Activated T-helper 2 cell treated with anti-CD3 and anti-CD28 coated beads, Interferon-gamma antibody, Interleukin-2, Interleukin-4, amounts not matched to agents 10 μg/mL and 5 μg/mL and 100 μg/mL, durations not matched to agents 14 hours and 24 hours and 36 hours (primary cell): ENCODE data around the gene EME1. TPM values are rescaled to one million over a fixed set of nuclear protein-coding genes. Genes with fewer than 3 reads are reported as not detected.
A peak's percentile ranks its signal among the peaks of the same experiment; 100 is the strongest.

Source experiments
- DNase-seq: peaks from one replicate; pipeline ENCODE4 v3.0.0; 2021; ENCODE audit warnings: low spot score
- H3K27ac Mint-ChIP-seq: one replicate; pipeline ENCODE4 v1.8.0; 2021; ENCODE audit warnings: mixed read lengths
- H3K27me3 Mint-ChIP-seq: one replicate; pipeline ENCODE4 v1.8.0; 2021; ENCODE audit warnings: low read depth, mixed read lengths
- H3K36me3 Mint-ChIP-seq: one replicate; pipeline ENCODE4 v1.8.0; 2021; ENCODE audit warnings: low read depth, mixed read lengths
- H3K4me1 Mint-ChIP-seq: one replicate; pipeline ENCODE4 v1.8.0; 2021; ENCODE audit warnings: low read depth, mixed read lengths
- H3K4me3 Mint-ChIP-seq: one replicate; pipeline ENCODE4 v1.8.0; 2021; ENCODE audit warnings: low read depth, mild to moderate bottlenecking, moderate library complexity, mixed read lengths
- H3K9me3 Mint-ChIP-seq: one replicate; pipeline ENCODE4 v1.8.0; 2021; ENCODE audit warnings: mixed read lengths
- intact Hi-C: fragments of 100-400 bp; cut with micrococcal nuclease; formaldehyde crosslinking; loops from one replicate; pipeline ENCODE4 v1.15.1; 2023
- total RNA-seq: library from RNA; stranded (reverse); gene quantifications from 2 replicates; pipeline ENCODE4 v1.2.3, GENCODE V29; 2022

The EME1 gene
- total RNA-seq, 1 donor from 2014 or later, result 28.6 TPM

DNA sequence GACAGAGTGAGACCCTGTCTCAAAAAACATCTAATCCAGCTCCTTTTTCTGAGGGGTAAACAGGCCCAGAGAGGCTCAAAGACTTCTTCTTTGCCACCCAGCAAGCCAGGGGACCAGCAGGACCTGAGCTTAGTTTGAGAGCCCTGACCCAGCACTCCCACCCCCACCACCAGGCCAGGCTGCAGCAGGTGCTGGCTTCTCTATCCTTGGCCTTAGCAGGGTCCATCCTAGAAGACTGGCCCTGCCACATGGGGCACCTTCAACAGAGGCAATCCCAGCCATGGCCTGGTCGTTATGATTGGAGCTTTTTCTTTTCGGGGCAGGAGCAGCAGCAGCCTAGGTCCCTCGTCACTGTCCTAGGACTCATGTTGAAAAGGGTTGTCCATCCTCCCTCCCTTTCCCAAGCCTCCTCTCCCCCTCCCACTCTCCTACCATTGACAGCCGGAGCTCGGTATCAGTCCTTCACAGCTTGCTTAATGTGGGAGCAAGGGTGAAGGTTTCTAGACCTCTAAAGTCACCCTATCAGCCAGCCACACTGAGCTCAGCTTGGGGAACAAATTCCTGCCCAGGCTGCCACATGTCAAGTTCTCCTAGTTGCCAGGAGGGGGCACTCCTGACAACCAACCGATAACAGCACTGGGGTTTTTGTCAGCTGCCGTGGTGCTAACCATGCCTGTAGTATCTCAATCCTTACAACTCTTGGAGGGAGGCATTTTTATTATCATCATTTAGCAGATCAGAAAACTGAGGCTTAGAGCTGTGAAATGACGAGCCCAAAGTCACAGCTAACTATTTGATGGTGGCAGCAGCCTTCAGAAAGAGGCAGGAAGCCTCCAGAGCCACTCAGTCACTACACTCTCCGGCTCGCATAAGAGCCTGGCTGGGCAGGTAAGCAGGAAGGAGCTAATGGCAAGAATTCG is 11.2 kb upstream of the EME1 start:
- Mint-ChIP-seq H3K4me1 (peaks cover 10% of the 10 kb centered on the region), H3K27ac (peak overlapping the region; percentile 85), H3K4me3 (no peak overlapping the region), H3K9me3 (no peaks in the 10 kb centered on the region), H3K27me3 (no peaks in the 10 kb centered on the region), H3K36me3 (peaks cover 57% of the 10 kb centered on the region)
- peak; percentile 46 for DNase-seq
- intact Hi-C loops, result no loop called here

DNA sequence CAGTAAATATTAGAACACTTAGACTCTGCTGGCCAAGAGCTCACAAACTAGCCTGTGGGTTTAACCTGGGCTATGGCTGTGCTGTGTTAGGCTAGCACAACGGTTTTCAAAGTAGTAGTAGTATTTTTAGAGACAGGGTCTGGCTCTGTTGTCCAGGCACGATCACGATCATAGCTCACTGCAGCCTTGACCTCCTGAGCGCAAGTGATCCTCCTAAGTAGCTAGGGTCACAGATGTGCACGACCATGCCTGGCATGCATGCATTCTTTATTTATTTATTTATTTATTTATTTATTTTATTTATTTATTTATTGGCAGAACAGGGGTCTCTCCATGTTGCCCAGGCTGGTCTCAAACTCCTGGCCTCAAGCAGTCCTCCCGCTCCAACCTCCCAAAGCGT is 10.4 kb upstream of the EME1 start:
- DNase-seq, result no peak
- peak overlapping the region; percentile 85 for H3K27ac Mint-ChIP-seq
- H3K4me1 Mint-ChIP-seq, result peaks cover 10% of the 10 kb centered on the region
- intact Hi-C loops, result no loop called here
- H3K27me3 Mint-ChIP-seq, result no peaks in the 10 kb centered on the region
- H3K36me3 Mint-ChIP-seq, result peaks cover 56% of the 10 kb centered on the region
- H3K4me3 Mint-ChIP-seq, result no peak overlapping the region
- H3K9me3 Mint-ChIP-seq, result no peaks in the 10 kb centered on the region

DNA sequence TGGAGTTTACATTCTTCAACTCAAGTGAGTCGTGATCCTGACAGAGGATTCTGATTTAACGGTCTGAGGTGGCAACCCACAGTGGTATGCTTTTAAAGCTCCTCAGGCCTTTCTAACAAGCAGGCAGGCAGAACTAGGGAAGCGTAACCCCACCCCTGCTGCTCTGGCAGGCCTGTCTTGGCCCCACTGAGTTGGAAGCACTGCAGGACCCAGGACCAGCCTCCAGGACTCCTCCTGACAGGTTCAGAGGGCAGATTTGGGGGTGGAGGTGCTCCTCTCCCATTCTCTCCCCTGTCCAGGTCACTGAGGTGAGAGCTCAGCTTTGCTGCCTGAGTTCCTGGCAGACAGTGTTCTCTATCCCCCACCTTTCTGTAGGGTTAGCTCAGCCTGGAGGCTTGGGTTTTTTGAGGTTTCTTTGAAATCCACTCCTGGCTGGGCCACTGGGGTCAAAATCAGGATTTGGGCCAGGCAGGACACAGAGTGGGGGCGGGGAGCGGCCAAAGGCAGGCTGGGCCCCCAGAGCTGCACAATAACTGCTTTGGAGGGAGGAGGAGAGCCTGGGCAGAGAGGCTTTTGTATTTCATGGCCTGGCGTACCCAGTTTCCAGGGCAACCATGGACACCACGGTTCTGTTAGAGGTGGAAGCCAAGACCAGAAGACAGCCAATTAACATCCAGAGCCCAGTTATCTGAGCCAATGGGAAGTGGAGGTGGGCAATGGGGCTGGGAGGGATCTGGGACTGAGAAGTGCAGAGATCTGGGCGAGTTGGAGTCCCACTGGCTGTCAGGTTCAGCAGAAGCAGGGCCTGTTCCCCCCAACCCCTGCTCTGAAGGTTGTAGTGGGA is 9.6 kb upstream of the EME1 start:
- Mint-ChIP-seq H3K27me3 (no peaks in the 10 kb centered on the region), H3K4me1 (peaks cover 10% of the 10 kb centered on the region), H3K9me3 (no peaks in the 10 kb centered on the region), H3K4me3 (no peak overlapping the region), H3K36me3 (peaks cover 57% of the 10 kb centered on the region), H3K27ac (no peak overlapping the region)
- intact Hi-C loops, result no loop called here
- no peak for DNase-seq

DNA sequence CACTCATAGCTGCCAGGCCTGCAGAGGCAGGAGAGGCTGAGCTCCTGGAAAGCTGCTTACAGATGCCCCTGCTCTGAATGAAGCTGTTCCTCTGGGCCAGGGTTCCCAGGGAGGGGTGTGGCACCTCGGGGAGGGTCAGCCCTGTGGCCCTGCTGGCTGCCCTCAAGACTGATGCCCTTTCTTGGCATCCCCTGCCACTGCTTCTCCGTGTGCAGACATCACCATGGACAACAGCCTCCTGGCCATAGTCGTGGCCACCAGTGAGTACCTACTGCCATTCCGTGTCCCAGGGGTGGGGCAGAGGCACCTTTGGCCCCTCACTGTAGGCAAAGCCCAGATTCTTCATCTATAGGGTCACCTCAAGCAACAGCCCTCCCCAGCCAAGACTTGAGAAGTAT is 9.0 kb upstream of the EME1 start:
- H3K36me3 Mint-ChIP-seq, result peaks cover 58% of the 10 kb centered on the region
- no peak overlapping the region for H3K27ac Mint-ChIP-seq
- H3K4me1 Mint-ChIP-seq, result peaks cover 10% of the 10 kb centered on the region
- H3K9me3 Mint-ChIP-seq, result no peaks in the 10 kb centered on the region
- no peak for DNase-seq
- no peak overlapping the region for H3K4me3 Mint-ChIP-seq
- no peaks in the 10 kb centered on the region for H3K27me3 Mint-ChIP-seq
- intact Hi-C loops, result no loop called here

DNA sequence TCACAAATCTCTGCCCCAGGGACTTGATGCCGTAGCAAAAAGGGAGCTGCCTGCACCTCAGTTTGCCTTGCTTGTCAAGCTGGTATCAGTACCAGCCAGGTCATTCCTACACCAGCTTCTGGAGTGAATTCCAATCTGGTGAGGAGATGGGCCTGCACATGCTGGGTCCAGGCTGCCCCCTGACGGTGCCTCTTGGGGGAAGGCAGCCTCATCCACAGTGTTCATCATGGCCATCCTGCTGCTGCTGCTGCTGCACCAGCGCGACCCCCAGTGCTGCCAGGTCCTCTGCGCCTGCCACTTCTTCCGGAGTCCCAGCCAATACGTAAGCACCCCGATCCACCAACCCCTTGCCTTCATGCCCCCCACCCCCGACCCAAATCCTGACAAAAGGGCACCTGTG is 8.3 kb upstream of the EME1 start:
- Mint-ChIP-seq H3K36me3 (peaks cover 57% of the 10 kb centered on the region), H3K4me1 (peaks cover 10% of the 10 kb centered on the region), H3K4me3 (no peak overlapping the region), H3K9me3 (no peaks in the 10 kb centered on the region), H3K27me3 (no peaks in the 10 kb centered on the region), H3K27ac (peak overlapping the region; percentile 38)
- intact Hi-C loops, result no loop called here
- no peak for DNase-seq

DNA sequence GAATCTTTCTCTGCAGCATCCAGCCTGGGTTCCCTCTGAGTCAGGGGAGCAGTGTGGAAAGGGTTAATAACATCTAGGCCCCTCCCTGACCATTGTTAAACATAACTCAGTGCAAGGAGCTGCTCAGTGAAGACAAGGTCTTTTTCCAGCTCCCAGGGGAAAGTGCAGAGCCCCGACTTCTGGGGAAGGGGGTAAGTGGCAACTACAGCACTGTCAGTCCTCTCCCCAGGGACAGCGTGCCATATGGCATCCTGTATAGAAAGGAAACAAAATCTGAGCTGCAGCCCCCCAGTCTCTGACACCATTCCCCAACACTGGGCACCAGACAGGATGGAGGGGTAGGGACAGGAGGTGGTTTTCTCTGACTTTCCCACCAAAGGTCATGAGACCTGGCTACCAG is 7.9 kb upstream of the EME1 start:
- no peak for DNase-seq
- H3K4me1 Mint-ChIP-seq, result peaks cover 10% of the 10 kb centered on the region
- no peaks in the 10 kb centered on the region for H3K9me3 Mint-ChIP-seq
- no peaks in the 10 kb centered on the region for H3K27me3 Mint-ChIP-seq
- no peak overlapping the region for H3K4me3 Mint-ChIP-seq
- H3K36me3 Mint-ChIP-seq, result peaks cover 61% of the 10 kb centered on the region
- no peak overlapping the region for H3K27ac Mint-ChIP-seq
- intact Hi-C loops, result no loop called here

DNA sequence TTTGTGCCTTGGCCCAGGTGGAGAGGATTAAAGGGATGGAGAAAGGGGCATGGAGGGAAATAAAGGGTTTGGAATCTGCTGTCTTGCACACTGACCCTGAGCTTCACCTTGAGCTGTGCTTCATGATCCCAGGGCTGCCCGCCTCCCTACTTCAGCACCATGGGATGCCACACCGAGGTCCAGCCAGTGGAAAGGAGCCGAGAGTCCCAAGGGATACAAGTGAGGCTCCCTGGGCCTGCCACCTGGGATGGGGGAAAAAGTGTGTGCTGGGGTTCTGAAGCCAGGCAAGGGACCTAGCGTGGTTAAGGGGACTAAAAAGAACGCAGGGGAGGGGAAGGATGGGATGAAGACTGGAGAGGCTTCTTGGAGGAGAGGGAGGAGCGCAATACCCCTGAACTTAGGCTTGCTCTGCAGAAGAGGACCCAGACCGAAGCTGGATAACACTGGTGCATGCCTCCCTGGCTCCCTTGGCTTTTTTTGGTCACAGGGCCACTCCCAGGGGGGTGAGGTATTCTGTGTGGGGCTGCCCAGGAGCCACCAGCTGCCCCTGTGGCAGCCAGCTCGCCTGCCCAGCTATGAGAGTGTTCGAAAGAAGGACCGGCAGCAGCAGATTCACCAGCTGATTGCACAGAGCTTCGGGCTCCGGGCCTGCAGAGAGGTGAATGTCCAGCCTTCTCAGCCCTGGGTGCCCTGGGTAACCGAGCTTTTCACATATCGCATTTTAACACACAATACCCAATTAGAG is 7.2 kb upstream of the EME1 start:
- no peak for DNase-seq
- H3K4me3 Mint-ChIP-seq, result no peak overlapping the region
- H3K27me3 Mint-ChIP-seq, result no peaks in the 10 kb centered on the region
- H3K27ac Mint-ChIP-seq, result no peak overlapping the region
- H3K9me3 Mint-ChIP-seq, result no peaks in the 10 kb centered on the region
- peaks cover 13% of the 10 kb centered on the region for H3K4me1 Mint-ChIP-seq
- H3K36me3 Mint-ChIP-seq, result peaks cover 63% of the 10 kb centered on the region
- intact Hi-C loops, result no loop called here

DNA sequence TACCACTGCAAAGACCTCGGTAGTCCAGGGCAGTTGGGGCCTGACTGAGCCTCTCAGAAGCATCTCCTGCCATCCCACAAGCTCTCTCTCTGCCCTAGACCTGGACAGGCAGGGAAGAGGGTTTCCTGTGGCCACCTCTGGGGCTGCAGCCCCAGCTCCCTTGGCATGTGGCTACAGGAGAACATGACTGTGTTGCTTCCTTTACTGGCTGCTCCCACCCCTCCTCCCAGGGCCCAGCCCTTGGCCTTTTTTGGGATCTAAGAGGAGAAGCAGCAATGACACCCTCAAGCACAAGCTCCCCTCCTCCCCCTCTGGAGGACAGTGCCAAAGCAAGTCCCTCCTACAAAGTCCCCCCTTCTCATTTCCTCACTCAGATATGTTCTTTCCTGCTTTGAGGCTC is 5.6 kb upstream of the EME1 start:
- intact Hi-C loops, result no loop called here
- no peak for DNase-seq
- no peaks in the 10 kb centered on the region for H3K27me3 Mint-ChIP-seq
- no peak overlapping the region for H3K27ac Mint-ChIP-seq
- peaks cover 17% of the 10 kb centered on the region for H3K4me1 Mint-ChIP-seq
- peaks cover 65% of the 10 kb centered on the region for H3K36me3 Mint-ChIP-seq
- no peak overlapping the region for H3K4me3 Mint-ChIP-seq
- H3K9me3 Mint-ChIP-seq, result no peaks in the 10 kb centered on the region

DNA sequence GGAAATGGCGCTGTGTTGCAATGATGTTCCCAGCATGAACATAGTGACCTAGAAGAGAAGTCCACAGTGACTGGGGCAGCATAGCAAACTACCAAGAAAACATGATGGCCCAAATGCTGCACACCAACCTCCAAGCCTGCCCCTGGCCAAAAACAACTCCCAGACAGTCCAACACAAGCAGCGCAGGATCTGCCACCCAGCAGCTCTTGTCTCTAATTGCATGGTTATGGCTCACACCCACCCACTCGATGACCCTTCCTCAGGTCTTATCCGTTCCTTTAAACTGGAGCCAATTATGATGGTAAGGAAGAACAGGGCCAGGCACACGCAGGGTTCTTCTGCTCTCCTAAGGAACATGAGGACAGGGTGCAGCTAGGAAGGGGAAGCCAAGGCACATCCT is 3.0 kb upstream of the EME1 start:
- no peak overlapping the region for H3K4me3 Mint-ChIP-seq
- H3K27ac Mint-ChIP-seq, result no peak overlapping the region
- H3K27me3 Mint-ChIP-seq, result no peaks in the 10 kb centered on the region
- H3K36me3 Mint-ChIP-seq, result peaks cover 65% of the 10 kb centered on the region
- no peak for DNase-seq
- peaks cover 21% of the 10 kb centered on the region for H3K4me1 Mint-ChIP-seq
- H3K9me3 Mint-ChIP-seq, result no peaks in the 10 kb centered on the region
- intact Hi-C loops, result loop anchor here (10.0 kb wide), 1 partner anchor 785 kb away; the partner anchor contains the start of gene NME1

DNA sequence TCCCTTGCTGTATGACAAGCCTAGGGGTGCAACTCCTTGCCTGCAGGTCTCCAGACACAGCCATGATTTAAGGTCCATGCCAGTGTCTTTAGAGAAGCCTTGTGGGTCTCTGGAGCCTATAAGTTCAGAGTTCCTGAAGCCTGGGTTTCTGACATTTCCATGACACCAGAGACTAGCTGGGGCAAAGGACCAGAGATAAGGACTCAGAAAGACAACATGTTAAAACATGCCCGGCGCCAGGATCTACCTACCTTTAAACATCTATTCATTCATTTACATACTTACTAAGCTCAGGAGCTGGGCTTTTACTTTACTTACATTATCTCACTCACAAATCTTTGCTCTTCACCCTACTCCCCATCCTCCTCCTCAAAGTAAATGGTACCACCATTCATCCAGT is 1.5 kb upstream of the EME1 start:
- peaks cover 64% of the 10 kb centered on the region for H3K36me3 Mint-ChIP-seq
- peaks cover 21% of the 10 kb centered on the region for H3K4me1 Mint-ChIP-seq
- peak overlapping the region; percentile 99 for H3K27ac Mint-ChIP-seq
- no peaks in the 10 kb centered on the region for H3K9me3 Mint-ChIP-seq
- intact Hi-C loops, result loop anchor here (10.0 kb wide), 1 partner anchor 783 kb away; the partner anchor contains the start of gene NME1
- H3K27me3 Mint-ChIP-seq, result no peaks in the 10 kb centered on the region
- H3K4me3 Mint-ChIP-seq, result peak overlapping the region; percentile 96
- no peak for DNase-seq

DNA sequence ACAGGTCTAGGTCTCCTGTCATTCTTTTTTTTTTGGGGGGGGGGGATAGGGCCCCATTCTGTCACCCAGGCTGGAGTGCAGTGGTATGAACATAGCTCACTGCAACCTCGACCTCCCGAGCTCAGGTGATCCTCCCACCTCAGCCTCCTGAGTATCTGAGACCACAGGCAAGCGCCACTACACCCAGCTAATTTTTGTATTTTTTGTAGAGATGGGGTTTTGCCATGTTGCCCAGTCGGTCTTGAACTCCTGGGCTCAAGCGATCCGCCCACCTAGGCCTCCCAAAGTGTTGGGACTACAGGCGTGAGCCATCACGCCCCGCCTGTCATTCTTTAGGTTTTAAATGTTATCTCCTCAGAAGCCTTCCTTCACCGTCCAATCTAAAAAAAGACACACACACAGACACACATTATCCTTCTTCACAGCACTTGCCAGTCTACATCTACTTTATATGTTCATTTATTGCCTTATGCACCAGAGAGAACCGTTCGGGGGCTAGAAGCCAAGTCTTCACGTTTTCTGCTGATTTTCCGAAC is 739 bp upstream of the EME1 start:
- Mint-ChIP-seq H3K36me3 (peaks cover 63% of the 10 kb centered on the region), H3K27ac (peak overlapping the region; percentile 99), H3K9me3 (no peaks in the 10 kb centered on the region), H3K4me3 (peak overlapping the region; percentile 96), H3K27me3 (no peaks in the 10 kb centered on the region), H3K4me1 (peaks cover 21% of the 10 kb centered on the region)
- intact Hi-C loops, result loop anchor here (10.0 kb wide), 1 partner anchor 783 kb away; the partner anchor contains the start of gene NME1
- DNase-seq, result no peak

DNA sequence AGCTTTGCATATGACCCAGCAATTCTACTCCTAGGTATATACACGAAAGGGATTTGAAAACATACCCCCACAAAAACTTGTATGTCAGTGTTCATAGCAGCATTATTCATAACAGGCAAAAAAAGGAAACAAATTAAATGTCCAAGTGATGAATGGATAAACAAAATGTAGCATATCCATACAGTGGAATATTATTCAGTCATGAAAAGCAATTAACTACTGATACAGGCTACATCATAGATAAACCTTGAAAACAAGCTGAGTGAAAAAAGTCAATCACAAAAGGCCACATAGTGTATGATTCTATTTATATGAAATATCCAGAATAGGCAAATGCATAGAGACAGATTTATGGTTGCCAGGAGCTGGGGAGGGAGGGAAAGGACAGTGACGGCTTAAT is 676 bp downstream of the EME1 start:
- H3K27me3 Mint-ChIP-seq, result no peaks in the 10 kb centered on the region
- no peaks in the 10 kb centered on the region for H3K9me3 Mint-ChIP-seq
- peaks cover 55% of the 10 kb centered on the region for H3K36me3 Mint-ChIP-seq

More for the DNA sequence above, 676 bp downstream of the EME1 start:
- peak overlapping the region; percentile 99 for H3K27ac Mint-ChIP-seq
- peak overlapping the region; percentile 96 for H3K4me3 Mint-ChIP-seq
- intact Hi-C loops, result loop anchor here (10.0 kb wide), 1 partner anchor 781 kb away; the partner anchor contains the start of gene NME1
- no peak for DNase-seq
- peaks cover 21% of the 10 kb centered on the region for H3K4me1 Mint-ChIP-seq
